Medulla oblongata (tissue), 1 donor: ENCODE data around the gene MSANTD7.
A peak's percentile ranks its signal among the peaks of the same experiment; 100 is the strongest.
"Not testable (repeated sequence)": the region's sequence is repeated elsewhere in the genome, so short reads cannot be mapped to it uniquely, and the experiment has no call there.

Experiments
- DNase-seq: peaks from one replicate; pipeline ENCODE4 v3.0.0-alpha.2; 2015; ENCODE audit errors: extremely low spot score

The MSANTD7 gene

DNA sequence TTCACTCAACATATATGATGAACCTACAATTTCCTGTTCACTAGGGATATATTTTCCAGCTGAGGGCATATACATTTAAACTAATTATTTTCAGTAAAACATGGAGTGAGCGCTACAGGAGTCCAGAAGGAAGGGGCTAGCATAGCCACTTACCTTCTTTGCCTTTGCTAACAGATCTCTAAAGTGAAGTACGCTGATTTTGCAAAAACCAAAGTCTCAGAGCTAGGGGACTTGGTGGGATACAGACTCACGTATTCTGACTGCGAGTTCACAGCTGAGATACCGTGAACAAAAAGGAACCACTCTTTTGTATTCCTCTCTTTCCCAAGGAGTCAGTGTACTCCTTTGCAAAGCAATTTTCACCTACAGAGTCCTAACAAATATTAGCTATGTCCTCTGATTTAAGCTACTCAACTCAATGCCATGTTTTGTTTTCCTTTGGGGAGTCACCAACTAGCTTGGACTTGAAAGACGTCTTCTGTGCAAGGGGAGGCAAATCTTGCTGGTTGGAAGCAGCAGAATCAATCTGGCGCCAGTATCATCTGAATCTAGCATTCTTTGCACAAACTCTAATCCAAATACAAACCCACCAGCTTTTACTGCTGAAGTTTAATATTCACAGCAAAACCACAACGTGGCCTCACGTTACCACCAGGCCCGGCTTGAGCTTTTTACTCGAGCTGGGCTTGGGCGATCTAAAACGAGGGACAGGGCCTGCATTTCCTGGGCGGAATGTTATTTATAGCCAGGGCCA is 926 bp upstream of the MSANTD7 start:
- DNase-seq = peak; percentile 42

DNA sequence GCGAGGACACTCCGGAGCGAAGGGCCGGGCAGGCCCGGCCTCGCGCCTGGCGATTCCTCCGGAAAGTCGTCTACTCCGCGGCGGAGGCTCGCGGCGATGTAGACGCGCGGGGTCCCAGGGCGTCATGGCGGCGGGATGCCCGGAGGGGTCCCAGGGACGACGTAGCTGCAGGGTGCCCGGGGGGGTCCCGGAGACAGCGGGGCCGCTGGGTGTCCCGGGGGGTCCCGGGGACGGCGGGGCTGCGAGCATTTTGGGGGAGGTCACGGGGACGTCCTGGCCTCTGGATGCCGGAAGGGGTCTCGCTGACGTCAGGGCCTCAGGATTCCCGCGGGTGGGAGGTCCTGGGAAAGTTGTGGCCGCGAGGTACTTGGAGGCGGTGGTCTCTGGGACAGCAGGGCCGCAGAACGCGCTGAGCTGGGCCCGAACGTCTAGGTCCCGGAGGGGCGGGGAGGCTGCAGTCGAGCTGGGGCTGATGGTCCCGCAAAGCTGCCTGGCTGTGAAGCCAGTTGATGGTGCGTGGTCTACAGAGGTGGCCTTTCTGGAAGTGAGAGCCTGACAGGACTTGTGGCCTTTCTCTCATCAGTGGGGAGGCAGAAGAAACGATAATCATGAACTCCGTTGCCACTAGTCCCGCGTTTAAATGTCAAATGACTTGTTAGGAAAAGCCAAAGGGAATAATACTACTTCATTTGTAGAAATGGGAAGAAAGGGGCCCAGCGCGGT is 637 bp downstream of the MSANTD7 start:
- peak; percentile 9 for DNase-seq

DNA sequence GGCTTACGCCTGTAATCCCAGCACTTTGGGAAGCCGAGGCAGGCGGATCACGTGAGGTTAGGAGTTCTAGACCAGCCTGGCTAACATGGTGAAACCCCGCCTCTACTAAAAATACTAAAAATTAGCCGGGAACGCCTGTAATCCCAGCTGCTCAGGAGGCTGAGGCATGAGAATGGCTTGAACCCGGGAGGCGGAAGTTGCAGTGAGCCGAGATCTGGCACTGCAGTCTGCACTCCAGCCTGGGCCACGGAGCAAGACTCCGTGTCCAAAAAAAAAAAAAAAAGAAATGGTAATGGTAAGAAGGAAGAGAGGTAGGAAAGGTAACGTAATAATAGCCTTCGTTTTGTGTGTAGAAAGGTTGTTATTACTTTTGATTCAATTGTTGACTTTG is 1.2 kb downstream of the MSANTD7 start:
- no peak for DNase-seq

DNA sequence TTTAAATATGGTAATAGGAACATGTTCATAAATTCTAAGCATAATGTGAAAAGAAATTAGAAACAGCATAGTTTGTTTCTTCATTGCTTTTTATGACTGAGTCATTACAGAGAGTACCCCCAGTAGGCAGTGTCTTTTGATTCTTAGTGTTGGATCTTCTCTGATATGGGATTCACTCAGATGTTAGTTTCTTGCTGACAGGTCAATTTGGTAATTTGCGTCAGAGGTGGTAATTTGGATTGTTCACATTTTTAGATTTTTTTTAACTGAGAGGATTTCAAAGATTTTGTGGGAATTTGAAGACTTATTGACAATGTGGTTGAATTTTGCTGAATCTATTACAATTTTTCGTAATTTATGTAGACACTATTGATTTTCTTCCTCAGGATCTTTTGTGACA is 2.1 kb downstream of the MSANTD7 start:
- DNase-seq = no peak

DNA sequence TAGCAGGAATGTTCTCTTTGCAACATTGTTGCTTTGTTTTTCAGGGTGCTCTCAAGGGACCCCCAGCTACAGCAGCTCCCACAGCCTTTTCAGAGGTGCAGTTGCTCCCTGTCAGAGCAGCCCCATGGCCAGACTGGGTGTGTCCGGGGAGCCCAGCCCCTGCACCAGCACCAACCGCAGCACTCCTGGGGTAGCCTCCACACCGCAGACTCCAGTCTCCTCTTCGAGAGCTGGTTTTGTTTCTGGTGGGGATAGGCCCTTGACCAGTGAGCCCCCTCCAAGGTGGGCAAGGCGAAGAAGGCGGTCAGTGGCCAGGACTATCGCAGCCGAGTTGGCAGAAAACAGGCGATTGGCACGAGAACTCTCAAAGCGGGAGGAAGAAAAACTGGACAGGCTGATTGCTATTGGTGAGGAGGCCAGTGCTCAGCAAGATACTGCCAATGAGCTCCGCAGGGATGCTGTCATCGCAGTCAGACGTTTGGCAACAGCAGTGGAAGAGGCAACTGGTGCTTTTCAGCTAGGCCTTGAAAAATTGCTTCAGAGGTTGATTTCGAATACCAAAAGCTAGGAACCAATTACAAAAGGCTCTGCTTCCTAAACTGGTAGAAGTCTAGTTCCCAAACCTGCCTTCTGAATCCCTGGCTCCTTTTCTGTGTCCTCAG is 5.4 kb downstream of the MSANTD7 start:
- DNase-seq = peak; percentile 30

DNA sequence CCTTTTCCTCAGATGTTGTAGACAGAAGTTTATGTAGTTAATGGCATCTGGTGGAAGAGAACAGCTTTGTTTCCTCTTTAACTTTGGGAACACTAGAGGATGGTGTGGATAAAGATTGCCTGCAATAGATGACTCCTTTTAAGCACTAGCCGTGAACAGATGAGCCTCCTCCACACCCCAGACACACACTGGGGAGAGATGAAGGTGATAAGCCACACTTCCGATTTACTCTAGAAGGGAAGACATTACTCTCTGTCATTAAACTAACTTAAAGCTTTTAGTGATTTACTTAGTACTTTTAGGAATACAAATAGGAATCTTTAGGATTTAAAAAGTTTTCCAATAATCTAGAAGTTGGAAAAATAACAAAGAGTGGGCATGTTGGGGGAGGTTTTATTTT is 6.8 kb downstream of the MSANTD7 start:
- no peak for DNase-seq

DNA sequence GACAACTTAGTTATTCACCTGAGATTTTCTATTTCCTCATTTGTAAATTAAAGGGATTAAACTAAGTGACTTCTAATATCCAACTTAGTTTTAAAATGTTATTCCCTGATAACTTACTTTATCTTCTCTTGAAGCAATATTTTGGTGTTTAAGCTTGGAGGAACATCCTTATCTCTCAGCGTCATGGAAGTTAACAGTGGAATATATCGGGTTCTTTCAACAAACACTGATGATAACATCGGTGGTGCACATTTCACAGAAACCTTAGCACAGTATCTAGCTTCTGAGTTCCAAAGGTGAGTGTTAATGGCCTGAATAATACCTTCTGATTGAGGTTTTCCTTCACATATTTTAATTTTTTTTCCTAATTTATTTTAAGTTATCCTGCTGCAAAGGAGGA is 14.1 kb downstream of the MSANTD7 start:
- no peak for DNase-seq

DNA sequence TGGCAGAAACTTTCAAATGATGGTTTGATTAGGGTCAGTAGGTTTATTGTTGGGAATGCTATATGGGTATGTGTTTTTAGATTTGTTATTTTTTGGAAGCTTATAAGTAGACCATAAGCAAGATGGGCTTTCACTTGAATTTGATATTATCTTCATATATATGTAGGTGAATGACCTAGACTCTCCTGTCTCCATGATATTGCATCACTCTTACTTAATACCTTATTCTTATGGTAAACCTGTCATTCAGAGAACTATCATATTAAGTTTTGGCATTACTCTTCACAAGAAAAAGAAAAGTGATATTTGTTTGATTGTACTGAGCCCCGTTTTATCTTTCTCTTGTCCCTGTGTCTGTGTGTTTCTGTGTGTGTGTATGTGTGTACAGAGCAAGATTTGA is 17.3 kb downstream of the MSANTD7 start:
- no peak for DNase-seq

DNA sequence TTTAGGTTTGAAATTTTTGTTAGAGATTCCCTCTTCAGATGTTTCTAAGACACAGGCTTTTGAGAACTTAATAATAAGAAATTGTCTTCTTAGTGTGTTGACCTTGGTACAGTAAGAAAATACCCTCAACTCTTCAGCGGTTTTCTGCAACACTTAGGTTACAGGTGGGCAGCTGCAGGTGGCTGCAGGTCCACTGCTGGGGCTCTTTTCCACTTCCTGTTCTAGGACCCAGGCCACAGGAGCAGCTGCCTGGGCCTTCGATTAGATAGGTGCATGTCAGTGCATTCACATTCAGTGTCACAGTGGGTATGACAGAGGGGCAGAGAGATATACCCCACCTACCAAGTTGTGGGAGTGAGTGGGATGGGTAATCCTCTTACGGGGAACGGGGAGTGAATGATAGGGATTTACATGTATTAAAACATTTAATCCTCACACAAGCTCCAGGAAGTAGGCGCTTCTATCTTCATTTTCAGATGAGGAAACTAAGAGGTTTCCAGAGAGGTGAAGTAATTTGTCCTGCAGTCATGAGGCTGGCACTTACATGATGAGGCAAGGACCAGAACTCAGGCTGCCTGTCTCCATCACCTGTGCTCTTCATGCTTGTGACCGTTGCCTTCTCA is 20.3 kb downstream of the MSANTD7 start:
- DNase-seq = no peak

DNA sequence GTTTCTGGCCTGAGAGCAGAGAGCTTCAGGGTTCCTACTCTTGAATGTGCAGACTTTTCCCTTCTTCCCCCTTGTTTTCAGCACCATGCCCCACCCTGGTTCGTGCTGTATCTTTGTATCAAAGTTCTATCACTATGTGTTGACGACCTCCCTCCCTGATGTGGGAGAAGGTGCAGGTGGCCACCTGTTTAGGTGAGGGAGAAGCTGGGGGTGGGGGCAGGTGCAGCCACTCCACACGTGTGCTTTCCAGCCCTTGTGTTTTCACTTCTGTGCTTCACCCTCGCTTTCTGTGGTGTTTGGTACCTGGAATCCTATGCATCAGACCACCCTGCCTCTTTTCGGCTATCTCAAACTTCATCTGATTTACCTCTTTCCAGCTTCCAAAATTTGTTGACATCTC is 20.9 kb downstream of the MSANTD7 start:
- no peak for DNase-seq

DNA sequence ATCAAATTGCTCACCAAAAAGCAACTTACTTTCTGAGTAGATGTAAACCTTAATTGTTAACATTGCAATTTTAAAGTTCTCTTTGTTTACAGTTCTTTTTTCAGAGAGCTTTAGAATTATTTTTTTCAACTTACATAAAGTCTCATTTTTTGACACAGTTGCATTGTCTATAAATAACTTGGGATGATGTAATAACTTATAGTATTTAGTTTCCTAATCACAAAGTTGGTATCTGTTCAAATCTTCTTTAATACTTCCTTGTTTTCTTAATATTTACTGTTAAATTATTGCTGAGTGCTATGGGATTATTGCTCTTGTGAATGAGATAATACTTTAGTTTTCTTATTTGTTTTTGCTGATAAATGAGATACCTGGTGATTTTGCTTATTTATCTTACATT is 21.7 kb downstream of the MSANTD7 start:
- DNase-seq = no peak

DNA sequence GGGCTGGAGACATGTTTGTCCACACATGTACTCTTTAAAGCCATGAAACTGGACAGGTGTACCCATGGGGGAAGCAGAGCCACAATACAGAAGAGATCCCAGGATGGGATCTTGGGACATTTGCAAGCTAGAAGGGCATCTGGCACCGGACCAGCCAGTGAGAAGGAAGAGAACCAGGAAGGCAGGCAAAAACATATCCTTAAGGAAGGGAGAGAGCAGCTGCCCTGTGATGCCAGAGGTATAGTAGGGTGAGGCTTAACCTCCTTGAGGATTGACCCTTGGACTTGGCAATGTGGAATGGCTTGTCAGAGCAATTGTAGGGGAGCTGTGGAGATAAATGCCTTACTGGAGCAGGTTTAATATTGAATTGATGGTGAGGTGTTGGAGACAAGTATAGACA is 22.7 kb downstream of the MSANTD7 start:
- no peak for DNase-seq

DNA sequence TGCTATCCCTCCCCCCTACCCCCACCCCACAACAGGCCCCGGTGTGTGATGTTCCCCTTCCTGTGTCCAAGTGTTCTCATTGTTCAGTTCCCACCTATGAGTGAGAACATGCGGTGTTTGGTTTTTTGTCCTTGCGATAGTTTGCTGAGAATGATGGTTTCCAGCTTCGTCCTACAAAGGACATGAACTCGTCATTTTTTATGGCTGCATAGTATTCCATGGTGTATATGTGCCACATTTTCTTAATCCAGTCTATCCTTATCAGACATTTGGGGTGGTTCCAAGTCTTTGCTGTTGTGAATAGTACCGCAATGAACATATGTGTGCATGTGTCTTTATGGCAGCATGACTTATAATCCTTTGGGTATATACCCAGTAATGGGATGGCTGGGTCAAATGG is 26.4 kb downstream of the MSANTD7 start:
- DNase-seq = not testable (repeated sequence)

DNA sequence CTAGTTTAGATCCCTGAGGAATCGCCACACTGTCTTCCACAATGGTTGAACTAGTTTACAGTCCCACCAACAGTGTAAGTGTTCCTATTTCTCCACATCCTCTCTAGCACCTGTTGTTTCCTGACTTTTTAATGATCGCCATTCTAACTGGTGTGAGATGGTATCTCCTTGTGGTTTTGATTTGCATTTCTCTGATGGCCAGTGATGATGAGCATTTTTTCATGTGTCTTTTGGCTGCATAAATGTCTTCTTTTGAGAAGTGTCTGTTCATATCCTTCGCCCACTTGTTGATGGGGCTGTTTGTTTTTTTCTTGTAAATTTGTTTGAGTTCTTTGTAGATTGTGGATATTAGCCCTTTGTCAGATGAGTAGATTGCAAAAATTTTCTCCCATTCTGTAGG is 26.8 kb downstream of the MSANTD7 start:
- not testable (repeated sequence) for DNase-seq

DNA sequence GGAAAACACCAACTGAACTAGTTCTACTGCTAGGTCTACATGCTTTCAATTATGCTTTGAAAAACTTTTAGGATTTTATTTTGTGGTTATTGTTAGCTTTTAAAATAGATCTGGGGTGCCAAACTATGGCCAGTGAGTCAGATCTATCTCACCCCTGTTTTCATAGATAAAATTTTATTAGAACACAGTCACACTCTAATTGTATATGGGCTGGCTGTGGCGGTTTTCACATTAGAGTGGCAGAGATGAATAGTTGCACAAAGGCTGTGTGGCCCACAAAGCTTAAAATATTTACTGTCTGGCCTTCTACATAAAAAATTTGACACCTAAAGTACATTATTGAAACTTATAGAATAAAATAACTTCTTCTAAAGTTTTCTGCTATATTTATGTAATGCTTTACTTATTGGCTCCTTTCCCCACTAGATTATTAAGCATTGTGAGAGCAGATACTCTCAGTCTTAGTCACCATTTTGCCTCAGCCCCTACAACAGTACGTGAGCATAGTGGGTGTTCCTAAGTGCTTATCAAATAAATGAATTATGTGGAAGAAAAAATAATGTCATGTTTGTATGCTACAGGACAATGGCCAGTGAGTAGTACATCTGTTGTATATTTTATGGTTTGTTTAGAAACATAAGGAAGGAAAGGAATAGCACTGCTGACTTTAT is 35.1 kb downstream of the MSANTD7 start:
- DNase-seq = no peak

DNA sequence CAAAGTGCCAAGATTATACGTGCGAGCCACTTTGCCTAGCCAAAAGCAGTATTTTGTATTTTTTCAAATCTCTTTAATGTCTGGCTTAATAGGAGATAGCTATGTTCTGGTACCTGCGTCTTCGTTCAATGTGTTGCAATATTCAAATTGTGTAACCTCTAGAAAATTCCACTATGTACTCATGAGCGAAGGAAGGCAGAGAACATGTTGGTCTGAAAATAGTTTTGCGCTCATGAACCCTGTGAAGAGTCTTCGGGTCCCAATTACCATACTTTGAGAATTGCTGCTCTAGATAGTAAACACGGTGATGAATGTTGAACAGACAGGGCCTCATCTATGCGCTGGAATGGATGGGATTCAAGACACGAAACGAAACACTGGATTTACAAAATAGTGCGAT is 37.8 kb downstream of the MSANTD7 start:
- no peak for DNase-seq

DNA sequence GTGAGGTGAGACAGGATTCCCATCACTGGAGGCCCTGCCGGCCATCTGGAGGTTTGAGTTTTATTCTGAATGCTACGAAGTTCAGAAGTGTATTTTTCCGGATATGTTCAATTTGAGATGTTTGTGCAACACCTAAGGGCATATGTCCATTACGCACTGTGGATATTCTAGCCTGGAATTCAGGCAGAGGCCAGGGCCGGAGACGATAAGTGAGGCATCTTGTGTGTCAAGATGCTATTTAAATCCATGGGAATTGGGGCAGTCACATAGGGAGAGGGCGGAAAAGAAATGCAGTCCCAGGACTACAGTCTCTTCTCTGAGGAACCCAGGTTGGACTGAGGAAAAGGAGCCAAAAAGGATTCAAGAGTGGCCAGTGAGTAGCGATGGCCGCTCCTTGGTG is 38.7 kb downstream of the MSANTD7 start:
- no peak for DNase-seq

DNA sequence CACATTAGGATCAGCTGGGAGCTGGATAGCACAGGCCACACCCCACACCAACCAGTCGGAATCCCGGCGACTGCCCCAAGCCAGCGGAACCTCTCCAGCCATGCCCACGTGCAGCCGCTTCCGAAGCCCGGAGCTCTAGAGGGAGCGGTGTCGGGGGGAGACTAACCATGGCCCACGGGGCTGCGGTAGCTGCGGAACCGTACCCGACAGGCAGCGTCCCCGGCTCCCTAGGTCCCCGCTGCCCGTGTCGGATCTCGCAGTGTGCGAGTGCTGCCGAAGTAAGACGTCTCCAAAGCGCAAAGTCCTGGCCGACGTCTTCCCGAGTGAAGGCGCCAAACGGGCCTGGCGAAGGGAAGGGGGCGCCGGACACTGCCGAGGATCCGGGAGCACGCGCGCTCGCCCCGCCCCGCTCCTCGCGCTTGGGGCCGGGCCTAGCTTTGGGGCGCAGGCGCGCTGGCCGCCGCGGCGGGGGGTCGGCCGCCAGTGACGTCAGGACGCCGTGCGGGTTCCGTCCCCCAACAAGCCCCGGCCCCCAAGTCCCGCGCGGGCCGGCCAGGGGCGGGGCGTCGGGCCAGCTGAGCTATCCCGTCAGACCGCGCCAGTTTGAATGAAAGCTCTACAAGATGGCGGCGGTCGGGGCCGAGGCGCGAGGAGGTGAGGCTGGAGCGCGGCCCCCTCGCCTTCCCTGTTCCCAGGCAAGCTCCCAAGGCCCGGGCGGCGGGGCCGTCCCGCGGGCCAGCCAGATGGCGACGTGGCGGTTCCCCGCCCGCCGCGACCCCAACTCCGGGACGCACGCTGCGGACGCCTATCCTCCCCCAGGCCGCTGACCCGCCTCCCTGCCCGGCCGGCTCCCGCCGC is 40.4 kb downstream of the MSANTD7 start, which contains the start of gene SUV39H2:
Gene SUV39H2 (plus strand): TSS at position 601 of the 858 bp plus-strand sequence. CDS start 23 bp downstream, at position 624.
- peak; percentile 97 for DNase-seq

DNA sequence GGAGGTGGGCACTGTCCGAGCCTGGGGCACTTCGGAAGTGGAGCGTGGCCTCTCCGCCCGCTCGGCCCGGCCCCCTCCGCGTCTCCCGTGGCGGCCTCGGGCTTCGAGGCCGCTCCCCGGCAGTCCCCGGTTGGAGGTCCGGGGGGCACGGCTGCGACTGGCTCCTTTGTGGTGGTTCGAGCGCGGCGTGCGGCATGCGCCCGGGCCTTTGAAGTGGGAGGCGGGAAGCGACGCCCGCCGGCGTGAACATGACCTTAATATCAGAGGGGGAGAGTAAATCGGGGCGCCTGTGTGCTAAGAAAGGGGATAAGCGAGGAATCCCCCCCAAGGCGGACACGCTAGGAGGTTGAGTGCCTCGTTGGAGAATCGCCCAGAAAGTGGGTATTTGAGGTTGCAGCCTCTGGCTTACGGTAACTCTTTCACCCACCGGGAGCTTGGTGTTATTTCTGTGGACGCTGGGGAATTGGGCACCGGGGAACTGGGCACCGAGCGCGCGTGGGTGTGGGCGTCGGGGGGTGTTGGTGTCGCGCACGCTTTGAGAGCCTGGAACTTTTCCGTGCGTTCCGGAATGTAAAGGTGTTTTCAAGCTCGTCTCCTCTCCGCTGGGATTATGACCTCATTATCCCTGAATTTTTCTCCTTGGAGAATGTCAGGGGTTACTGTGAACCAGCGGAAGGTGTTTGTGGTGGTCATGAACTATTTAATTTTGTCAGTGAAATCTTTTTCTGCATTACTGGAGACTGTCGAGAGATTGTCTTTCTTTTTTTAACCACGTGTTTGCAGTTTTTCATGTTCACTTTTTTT is 41.2 kb downstream of the MSANTD7 start:
- peak; percentile 7 for DNase-seq

DNA sequence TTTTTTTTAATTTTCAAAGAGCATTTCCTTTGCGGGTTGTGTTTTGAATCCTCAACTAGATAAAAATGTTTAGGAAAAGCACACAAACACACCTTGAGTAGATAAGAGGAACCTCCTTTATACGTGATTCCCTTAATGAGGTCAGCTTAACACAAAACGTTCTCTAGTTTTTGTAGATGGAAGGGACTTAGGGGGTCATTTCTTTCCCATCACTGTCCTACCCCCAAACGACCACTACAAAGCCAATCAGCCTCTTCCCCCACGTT is 41.8 kb downstream of the MSANTD7 start:
- DNase-seq = no peak
